ENCODE data around the gene FBXO34. TPM values are rescaled to one million over a fixed set of nuclear protein-coding genes. Genes with fewer than 3 reads are reported as not detected.

The FBXO34 gene
- total and polyA plus RNA-seq, 2 of the 13 experiments (the other 11 are each of a cell fraction or from before 2014, with no cell fraction given) = 8.8 to 13.5 TPM

DNA sequence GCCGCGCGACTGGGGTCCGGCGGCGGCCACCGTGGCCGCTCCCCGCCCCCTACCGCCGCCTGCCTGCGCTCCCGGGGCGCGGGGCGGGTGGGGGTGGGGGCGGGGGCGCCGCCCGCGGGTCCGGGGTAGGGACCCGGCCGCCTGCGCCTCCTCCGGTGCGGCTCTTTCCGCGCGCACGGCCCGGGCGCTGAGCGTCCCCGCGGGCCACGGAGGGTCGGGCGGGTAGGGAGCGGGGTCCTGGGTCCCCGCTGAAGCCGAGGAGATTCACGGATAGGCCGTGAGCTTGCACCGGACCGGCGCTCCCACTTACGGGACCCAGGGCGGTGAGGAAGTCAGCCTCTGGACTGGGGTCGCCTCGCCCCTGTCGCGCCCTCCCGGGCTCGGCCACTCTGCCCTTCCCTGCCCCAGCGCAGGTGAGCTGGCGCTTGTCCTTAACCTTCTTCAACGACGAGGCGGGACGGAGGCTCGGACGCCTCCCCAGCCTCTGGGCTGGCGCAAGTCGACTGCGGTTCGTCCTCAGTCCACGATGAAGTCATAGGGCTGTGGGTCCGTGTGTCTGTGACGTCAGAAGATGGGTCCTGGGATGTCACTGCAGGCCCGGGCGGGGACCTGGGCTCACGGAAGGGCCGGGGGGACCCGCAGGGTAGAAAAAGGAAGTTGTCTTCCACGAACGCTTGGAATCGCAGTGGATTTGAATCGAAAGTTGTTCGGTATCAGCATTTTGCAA lies 514 bp downstream of the FBXO34 start (continued):
- TF ChIP-seq, protein P1, sequence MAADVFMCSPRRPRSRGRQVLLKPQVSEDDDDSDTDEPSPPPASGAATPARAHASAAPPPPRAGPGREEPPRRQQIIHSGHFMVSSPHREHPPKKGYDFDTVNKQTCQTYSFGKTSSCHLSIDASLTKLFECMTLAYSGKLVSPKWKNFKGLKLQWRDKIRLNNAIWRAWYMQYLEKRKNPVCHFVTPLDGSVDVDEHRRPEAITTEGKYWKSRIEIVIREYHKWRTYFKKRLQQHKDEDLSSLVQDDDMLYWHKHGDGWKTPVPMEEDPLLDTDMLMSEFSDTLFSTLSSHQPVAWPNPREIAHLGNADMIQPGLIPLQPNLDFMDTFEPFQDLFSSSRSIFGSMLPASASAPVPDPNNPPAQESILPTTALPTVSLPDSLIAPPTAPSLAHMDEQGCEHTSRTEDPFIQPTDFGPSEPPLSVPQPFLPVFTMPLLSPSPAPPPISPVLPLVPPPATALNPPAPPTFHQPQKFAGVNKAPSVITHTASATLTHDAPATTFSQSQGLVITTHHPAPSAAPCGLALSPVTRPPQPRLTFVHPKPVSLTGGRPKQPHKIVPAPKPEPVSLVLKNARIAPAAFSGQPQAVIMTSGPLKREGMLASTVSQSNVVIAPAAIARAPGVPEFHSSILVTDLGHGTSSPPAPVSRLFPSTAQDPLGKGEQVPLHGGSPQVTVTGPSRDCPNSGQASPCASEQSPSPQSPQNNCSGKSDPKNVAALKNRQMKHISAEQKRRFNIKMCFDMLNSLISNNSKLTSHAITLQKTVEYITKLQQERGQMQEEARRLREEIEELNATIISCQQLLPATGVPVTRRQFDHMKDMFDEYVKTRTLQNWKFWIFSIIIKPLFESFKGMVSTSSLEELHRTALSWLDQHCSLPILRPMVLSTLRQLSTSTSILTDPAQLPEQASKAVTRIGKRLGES (CRISPR knock-in tag; IDR thresholded peaks at IDR 0.05; ENCODE audit: borderline replicate concordance) = no peak
- TF ChIP-seq SP2 (CRISPR knock-in tag; IDR thresholded peaks at IDR 0.05) (0 out of 2 replicates have a peak, but pooled peaks have one; percentile 45), POLR2G (IDR thresholded peaks at IDR 0.05; ENCODE audit: low read depth, low read length) (no peak), SMARCC2 (IDR thresholded peaks at IDR 0.05) (no peak), ZNF709 (CRISPR knock-in tag; IDR thresholded peaks at IDR 0.05) (no peak), ZNF761 (CRISPR knock-in tag; conservative IDR thresholded peaks at IDR 0.05) (no peak), CENPX (CRISPR knock-in tag; IDR thresholded peaks at IDR 0.05) (no peak), ZNF782 (CRISPR knock-in tag; IDR thresholded peaks at IDR 0.05; ENCODE audit: borderline replicate concordance) (no peak), SRSF9 (IDR thresholded peaks at IDR 0.05; ENCODE audit: borderline replicate concordance, insufficient read depth, low read depth, low read length, poor library complexity, severe bottlenecking) (no peak), HHEX (CRISPR knock-in tag; IDR thresholded peaks at IDR 0.05) (no peak), BCL6 (CRISPR knock-in tag; IDR thresholded peaks at IDR 0.05) (no peak), ADNP (CRISPR knock-in tag; IDR thresholded peaks at IDR 0.05) (no peak), GABPA (IDR thresholded peaks at IDR 0.05; ENCODE audit: low read depth, low read length) (no peak), GABPA (CRISPR knock-in tag; IDR thresholded peaks at IDR 0.05; ENCODE audit: low read depth) (no peak; the same call in 1 of the 2 replicates), ZNF24 (IDR thresholded peaks at IDR 0.05) (no peak), EEA1 (CRISPR knock-in tag; IDR thresholded peaks at IDR 0.05; ENCODE audit: borderline replicate concordance) (no peak), ZSCAN21 (CRISPR knock-in tag; IDR thresholded peaks at IDR 0.05; ENCODE audit: borderline replicate concordance) (no peak; the same call in 1 of the 2 replicates), PHF5A (CRISPR knock-in tag; IDR thresholded peaks at IDR 0.05; ENCODE audit: low read depth, unreplicated experiment) (no peak), GATAD2A (CRISPR knock-in tag; IDR thresholded peaks at IDR 0.05) (peak; percentile 38; the same call in 1 of the 2 replicates), MTA3 (CRISPR knock-in tag; IDR thresholded peaks at IDR 0.05) (no peak), SAP130 (CRISPR knock-in tag; IDR thresholded peaks at IDR 0.05; ENCODE audit: low read depth) (peak; percentile 50), ZKSCAN5 (CRISPR knock-in tag; IDR thresholded peaks at IDR 0.05) (no peak), TSC22D2 (CRISPR knock-in tag; IDR thresholded peaks at IDR 0.05; ENCODE audit: borderline replicate concordance) (0 out of 2 replicates have a peak, but pooled peaks have one; percentile 64), ZNF343 (CRISPR knock-in tag; IDR thresholded peaks at IDR 0.05) (no peak), ZNF670 (CRISPR knock-in tag; IDR thresholded peaks at IDR 0.05; ENCODE audit: borderline replicate concordance) (no peak), ZNF547 (CRISPR knock-in tag; IDR thresholded peaks at IDR 0.05) (no peak)
- TF ChIP-seq, protein P2, sequence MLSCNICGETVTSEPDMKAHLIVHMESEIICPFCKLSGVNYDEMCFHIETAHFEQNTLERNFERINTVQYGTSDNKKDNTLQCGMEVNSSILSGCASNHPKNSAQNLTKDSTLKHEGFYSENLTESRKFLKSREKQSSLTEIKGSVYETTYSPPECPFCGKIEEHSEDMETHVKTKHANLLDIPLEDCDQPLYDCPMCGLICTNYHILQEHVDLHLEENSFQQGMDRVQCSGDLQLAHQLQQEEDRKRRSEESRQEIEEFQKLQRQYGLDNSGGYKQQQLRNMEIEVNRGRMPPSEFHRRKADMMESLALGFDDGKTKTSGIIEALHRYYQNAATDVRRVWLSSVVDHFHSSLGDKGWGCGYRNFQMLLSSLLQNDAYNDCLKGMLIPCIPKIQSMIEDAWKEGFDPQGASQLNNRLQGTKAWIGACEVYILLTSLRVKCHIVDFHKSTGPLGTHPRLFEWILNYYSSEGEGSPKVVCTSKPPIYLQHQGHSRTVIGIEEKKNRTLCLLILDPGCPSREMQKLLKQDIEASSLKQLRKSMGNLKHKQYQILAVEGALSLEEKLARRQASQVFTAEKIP (CRISPR knock-in tag; IDR thresholded peaks at IDR 0.05; ENCODE audit: borderline replicate concordance) = no peak

All from HepG2 (cell line).